Colon (tissue), 2 donors: ENCODE measurements around the gene DNAJC13.
"Not testable (repeated sequence)": the region's sequence is repeated elsewhere in the genome, so short reads cannot be mapped to it uniquely, and the experiment has no call there.

ENCODE experiments used
- FAIRE-seq: peaks from 2 replicates; lab custom pipeline; 2012; peaks lifted over from hg19 to GRCh38; lab: Jason Lieb, UNC
- donor health status: control.
- donor health status: control.

DNAJC13 gene, protein sequence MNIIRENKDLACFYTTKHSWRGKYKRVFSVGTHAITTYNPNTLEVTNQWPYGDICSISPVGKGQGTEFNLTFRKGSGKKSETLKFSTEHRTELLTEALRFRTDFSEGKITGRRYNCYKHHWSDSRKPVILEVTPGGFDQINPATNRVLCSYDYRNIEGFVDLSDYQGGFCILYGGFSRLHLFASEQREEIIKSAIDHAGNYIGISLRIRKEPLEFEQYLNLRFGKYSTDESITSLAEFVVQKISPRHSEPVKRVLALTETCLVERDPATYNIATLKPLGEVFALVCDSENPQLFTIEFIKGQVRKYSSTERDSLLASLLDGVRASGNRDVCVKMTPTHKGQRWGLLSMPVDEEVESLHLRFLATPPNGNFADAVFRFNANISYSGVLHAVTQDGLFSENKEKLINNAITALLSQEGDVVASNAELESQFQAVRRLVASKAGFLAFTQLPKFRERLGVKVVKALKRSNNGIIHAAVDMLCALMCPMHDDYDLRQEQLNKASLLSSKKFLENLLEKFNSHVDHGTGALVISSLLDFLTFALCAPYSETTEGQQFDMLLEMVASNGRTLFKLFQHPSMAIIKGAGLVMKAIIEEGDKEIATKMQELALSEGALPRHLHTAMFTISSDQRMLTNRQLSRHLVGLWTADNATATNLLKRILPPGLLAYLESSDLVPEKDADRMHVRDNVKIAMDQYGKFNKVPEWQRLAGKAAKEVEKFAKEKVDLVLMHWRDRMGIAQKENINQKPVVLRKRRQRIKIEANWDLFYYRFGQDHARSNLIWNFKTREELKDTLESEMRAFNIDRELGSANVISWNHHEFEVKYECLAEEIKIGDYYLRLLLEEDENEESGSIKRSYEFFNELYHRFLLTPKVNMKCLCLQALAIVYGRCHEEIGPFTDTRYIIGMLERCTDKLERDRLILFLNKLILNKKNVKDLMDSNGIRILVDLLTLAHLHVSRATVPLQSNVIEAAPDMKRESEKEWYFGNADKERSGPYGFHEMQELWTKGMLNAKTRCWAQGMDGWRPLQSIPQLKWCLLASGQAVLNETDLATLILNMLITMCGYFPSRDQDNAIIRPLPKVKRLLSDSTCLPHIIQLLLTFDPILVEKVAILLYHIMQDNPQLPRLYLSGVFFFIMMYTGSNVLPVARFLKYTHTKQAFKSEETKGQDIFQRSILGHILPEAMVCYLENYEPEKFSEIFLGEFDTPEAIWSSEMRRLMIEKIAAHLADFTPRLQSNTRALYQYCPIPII (N-terminal part only)

DNA sequence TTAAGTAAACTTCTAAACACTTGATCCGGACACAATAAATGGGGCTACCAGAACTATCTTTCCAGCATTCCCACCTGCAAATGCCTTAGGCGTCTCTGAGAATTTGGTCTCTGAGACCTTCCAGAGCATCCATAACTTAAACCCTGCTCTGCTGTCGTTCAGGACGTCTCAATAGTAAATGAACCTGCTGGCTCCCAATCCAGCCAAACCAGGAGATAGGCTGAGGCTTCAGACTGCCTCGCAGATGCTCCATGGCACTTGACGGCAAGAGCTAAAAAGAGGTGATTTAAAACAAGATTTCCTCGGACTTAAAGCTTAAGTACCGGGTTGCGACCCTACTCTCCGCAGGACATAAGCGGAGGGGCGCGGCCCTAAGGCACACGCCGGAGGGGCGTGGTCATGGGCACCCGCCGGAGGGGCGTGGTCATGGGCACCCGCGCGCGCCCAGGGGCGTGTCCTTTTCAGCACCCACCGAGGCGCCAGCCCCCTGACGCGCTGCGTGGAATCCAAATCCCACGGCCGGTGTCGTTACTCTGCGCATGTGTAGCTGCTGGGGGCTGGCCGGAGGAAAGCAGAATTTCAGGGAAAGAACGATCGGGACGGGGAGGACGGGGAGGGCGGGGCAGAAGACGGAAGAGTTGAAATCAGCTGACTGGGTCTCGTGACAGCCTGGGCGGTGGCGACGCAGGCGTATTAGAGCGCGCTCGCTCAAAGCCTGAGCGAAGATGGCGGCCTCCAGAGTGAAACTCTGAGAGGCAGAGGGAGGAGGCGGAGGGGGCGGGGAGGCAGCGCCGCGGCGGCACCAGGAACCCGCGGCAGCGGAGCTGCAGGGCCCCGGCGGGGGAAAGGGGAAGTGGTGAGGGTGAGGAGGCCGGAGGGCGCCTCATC lies at the start of gene DNAJC13:
DNAJC13 (plus strand) TSS at position 696 of the 888 bp plus-strand sequence. CDS start 17,049 bp downstream, outside the sequence.
- no peak for FAIRE-seq

DNA sequence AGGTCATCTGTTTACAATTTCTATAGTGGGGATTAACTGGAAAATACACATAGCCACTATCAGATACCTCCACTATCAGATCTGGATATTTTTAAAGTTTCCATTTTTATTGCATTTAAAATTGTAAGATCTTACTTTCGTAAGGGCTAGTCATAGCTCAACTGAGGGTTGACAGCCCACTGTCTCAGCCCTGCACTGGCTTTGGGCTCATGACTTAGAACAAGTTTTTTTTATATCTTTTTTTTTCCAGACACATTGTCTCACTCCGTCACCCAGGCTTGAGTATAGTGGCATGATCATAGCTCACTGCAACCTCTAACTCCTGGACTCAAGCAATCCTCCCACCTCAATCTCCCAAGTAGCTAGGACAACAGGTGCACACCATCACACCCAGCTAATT lies 48.8 kb upstream of the DNAJC13 start:
- FAIRE-seq, result no peak

DNA sequence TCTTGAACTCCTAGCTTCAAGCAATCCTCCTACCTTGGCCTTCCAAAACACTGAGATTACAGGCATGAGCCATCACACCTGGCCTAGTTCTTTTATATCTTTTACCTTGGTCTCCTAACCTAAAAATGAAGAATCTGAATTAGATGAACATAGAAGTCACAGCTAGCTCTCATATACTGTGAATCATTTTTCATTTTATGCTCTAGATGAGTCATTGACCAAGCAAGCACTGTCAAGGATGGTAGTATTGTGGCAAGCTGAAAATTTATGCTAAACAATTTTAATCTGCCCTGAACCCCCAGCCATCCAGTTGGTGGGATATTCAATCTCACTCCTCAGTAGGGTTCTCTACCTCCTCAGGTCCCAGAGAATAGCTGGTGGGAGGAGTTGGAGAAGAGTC lies 48.3 kb upstream of the DNAJC13 start:
- no peak for FAIRE-seq

DNA sequence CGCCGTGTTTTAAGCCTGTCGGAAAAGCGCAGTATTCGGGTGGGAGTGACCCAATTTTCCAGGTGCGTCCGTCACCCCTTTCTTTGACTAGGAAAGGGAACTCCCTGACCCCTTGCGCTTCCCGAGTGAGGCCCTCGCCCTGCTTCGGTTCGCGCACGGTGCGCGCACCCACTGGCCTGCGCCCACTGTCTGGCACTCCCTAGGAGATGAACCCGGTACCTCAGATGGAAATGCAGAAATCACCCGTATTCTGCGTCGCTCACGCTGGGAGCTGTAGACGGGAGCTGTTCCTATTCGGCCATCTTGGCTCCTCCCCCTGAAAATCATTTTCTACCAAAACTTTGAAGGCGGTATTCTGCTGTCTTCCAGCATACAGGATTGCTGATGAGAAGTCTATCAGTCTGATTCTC lies 40.4 kb upstream of the DNAJC13 start:
- not testable (repeated sequence) for FAIRE-seq

DNA sequence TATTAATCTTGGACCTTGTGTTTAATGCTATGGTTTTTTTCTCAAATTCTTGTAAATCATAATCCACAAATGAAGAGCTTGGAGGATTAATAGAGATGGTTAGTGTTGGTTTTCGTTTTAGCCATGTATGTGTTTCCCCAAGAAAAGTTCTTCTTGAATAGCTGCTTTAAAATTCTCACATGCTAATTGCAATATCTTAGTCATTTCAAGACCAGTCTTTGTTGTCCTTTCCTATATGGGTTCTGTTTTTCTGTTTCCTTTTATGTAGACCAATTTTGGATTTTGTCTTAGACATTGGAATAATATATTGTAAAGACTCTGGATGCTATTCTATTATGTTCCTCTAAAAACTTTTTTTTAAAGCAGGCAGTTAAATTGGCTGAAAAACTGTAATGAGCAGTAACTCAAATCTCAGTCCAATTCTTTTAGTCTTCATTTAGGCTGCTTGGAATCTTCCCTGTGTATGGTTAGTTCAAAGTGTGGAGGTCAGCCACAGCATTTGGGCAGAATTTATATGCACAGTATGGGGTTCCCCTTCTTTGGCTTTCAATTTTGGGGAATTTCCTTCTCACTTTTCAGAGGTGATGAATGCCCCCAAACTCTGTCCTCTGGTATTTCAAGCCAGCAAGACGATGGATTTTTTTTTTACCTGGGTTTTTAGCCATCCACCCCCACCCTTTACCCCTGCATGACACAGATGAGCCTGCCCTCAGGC lies 39.1 kb upstream of the DNAJC13 start:
- FAIRE-seq, result no peak

DNA sequence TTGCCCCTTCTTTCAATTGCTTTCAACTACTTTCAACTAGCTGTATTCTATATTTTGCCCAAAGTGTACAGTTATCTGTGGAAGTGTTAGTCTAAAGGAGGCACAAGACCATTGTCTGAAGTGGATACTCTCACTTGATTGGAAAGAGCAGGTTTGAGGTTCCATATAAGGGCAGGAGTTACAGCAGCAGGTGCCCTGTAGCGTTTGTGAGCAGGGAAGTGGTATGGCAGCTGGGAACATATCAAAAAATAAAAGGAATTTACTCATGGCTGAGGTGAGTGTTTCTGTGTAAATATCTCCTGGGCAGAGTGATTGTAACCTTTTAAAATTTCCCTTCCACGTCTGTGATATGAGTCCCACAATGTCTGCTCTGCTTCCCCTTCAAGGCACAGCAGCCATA lies 38.5 kb upstream of the DNAJC13 start:
- no peak for FAIRE-seq

DNA sequence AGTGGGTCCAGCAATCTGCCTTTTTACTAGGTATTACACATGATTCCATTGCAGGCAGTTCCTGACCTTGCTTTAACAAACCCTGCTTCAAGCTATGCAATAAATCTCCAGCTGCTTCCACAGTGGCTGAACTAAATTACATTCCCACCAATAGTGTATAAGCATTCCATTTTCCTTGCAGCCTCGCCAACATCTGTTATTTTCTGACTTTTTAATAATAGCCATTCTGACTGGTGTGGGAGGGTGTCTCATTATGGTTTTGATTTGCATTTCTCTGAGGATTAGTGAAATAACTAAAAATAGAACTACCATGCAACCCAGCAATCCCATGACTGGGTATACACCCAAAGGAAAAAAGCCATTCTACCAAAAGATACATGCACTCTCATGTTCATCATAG lies 36.4 kb upstream of the DNAJC13 start:
- FAIRE-seq, result no peak

DNA sequence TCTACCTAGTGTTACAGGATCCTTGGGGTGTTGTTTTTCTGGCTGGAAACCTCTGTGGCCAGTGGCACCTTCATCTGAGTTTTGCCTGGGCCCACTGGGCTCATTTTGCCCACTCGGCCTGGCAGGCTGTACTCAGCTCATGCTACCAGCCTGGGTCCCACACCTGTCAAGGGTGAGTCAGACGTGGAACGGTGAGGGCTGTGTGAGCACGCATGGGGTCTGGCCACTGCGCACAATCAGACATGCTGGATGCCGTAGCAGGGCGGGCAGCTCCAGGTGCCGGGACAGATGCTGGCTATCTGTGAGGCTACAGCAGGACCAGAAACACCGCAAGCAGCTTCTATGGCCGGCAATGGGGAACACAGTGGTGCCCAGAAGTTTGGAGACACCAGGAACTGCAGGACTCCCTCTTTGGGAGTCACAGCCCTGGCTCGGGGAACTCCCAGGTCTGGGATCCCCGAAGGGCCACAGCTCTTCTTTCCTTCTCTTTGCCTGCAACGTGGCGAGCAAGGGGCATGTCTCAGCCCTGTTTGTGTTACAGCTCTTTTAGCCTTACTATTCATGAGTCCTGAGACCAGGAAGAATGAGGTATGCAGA lies 35.9 kb upstream of the DNAJC13 start:
- no peak for FAIRE-seq

DNA sequence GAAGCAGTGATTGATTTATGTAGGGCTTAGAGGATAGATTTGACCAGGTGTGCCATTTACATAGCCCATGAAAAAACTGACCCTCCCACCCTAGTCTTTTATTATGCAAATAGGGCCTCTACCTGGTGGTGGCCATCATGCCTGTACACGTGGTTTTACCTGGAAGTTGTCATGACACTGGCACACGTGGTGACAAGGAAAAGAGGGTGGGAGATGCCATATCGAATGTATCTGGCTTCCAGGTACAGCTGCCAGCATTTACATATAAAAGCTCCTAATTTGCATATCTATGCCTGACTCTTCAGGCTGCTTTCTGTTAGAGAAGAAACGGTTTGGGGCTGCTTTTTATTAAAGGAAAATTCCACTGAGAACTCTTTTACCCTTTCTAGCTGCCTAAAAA lies 35.0 kb upstream of the DNAJC13 start:
- no peak for FAIRE-seq

DNA sequence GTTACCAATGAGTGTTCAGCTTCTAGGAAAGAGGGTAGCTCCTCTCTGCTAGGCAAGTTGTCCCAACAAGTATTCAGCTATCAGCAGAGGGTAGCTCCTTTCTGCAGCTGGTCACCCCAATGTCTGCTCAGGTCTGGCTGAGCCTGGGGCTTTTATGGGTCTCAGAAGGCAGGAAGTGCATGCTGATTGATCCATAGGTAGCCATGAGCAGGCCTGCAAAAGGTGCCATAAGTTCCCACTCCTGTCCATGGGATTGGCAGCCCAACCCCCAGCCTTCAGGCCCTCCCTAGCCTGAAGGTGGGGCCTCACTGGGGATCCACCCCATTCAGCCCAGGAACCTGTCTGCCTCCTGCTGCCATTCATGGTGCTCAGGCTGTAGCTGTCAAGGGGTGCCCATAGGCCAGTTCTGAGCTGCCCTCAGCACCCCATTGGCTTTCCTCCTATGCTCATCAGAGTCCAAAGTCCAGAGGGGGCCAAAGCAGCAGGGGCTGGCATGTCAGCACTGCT lies 34.6 kb upstream of the DNAJC13 start:
- no peak for FAIRE-seq

DNA sequence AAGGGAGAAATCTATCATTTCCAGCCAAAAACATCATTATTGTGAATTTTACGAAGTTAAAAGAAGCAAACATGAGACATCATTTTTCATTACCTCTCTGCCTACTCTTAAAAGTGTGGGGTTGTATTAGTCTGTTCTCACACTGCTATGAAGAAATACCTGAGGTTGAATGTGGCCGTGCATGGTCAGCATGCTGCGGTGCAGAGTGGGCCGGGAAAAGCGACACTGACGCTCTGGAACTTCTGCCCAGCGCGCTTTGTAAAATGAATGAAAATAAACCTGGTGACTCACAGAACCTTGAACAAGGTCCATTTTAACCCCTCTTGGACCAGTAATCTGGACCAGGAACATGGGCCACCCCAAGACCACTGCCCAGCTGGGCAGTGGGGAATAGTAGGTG lies 31.0 kb upstream of the DNAJC13 start:
- FAIRE-seq, result no peak

DNA sequence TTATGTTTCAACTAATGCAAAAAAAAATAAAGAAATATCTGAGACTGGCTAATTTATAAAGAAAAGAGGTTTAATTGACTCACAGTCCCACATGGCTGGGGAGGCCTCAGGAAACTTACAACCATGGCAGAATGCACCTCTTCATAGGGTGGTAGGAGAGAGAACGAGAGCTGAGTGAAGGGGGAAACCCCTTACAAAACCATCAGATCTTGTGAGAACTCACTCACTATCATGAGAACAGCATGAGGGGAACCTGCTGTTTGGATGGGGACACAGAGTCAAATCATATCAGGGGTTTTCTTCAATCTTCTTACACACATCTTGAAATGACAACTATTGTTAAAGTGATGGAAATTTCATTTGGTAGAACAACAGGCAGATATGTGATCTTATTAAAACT lies 24.6 kb upstream of the DNAJC13 start:
- not testable (repeated sequence) for FAIRE-seq

DNA sequence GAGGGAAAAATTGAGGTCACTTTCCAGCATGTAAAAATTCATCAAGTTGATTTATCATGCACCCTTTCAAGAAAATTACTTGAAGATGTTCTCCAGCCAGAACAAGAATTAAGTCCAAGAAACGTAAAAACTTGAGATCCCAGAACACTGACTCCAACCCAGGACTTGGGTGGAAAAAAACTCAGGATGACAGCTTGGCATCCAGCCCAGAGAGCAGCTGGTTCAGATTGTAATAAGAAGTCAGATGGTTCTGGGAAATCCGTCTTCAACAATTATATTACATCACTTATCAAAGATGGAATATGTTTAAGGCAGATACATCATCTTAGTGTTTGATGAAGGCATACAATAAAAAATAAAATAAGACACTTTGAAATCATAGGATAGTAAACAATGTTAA lies 23.0 kb upstream of the DNAJC13 start:
- FAIRE-seq, result no peak

DNA sequence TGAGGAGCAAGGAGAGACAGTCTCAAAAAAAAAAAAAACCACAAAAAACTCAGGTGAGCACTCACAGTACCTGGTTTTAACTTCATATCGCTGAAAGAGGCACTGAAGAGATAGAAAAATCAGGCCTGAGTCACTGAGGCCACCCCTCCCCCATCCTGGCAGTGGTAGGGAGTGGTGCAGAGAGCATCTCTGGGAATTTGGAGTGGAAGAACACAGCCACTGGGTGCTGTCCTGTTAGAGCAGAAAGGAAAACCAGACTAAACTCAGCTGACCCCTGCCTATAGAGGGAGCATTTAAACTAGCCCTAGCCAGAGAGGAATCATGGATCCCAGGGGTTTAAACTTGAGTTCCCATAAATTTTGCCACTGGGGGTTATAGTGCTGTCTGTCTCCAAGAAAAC lies 22.2 kb upstream of the DNAJC13 start:
- no peak for FAIRE-seq

DNA sequence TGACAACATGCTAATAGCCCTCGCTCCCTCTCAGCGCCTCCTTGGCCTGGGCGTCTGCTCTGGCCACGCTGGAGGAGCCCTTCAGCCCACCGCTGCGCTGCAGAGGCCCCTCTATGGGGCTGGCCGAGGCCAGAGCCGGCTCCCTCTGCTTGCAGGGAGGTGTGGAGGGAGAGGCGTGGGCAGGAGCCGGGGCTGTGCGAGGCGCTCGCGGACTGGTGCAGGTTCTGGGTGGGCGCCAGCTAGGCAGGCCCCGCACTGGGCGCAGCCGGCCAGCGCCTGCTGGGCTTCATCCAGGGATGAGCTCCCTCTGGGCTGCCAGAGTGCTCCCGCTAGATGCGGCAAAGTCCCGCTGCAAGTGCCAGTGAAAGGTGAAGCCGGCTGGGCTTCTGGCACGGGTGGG lies 21.0 kb upstream of the DNAJC13 start:
- FAIRE-seq, result no peak

DNA sequence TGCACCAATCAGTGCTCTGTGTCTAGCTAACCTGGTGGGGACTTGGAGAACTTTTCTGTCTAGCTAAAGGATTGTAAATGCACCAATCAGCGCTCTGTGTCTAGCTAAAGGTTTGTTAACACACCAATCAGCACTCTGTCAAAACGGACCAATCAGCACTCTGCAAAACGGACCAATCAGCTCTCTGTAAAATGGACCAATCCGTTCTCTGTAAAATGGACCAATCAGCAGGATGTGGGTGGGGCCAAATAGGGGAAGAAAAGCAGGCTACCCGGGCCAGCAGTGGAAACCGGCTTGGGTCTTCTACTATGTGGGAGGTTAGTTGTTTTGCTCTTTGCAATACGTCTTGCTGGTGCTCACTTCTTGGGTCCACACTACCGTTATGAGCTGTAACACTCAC lies 20.5 kb upstream of the DNAJC13 start:
- FAIRE-seq, result not testable (repeated sequence)

DNA sequence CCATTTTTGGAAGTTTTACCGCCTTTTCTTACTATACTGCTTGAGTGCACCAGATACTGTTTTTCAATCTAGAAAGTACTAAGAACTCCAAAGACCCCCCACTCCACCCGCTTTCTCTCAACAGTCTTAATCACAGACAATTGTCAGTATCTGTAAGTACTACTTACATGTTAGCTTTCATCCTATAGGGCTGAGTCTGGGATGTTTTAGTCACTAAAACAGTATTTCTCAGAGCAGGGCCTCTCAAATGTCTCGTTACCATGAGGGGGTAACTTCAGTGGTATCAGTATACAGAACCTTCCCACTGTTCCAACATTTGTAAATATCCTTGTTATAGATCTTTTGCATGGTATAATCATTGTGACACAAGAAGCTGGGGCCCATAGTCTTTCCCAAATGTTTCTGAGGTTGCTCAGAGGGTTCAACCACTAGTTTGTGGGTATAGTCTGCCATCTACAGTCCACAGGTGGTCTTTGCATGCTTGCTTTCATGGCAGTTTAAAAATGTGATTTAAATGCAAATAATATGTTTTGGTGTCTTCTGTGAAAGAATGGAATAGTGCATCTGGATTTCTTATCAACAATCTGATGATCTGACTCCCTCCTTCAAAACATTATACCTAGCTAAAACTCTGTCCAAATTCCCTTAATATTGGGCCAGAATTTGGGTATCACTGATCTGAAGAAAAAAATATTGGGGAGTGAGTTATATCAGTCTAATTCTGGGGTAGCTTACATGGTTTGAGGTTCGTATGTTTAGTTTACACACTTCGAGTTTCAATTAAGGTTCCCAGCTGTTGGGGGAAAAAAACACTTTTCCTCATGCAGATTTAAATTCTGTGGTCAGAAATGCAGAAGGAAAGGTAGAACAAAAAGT lies 18.0 kb upstream of the DNAJC13 start:
- FAIRE-seq, result no peak

DNA sequence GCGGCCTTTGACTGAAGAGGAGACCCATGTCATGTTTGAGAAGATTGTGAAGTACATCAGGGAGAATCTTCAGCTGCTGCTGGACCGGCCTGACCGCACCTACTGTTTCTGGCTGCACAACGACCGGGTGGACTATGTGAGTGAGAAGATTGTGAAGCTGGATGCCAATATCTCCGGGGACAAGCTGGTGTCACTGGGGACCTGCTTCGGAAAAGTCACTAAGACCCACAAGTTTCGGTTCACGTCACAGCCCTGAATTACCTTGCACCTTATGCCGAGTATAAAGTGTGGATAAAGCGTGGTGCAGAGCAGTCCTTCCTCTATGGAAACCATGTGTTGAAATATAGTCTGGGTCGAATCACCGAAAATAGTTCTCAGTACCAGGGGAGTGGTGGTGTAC lies 16.0 kb upstream of the DNAJC13 start:
- FAIRE-seq, result no peak

DNA sequence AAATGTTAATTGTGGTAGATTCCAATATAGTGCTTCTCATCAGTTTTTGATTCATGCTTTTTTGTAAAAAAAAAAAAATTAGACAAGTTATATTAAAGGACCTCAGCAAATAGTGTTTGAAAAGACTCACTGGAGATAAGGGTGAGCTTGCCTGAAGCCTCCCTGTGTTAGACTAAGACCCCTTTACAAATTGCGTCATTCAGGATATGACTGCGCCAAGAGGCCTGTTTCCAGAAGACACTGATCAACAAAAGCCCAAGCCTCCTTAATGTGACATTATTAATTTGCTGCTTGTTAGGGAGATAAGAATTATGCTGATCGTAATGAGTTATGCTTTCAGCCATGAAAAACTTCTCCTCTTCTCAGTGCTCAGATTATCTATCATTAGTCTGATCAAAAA lies 13.0 kb upstream of the DNAJC13 start:
- no peak for FAIRE-seq
